ENCODE data around the gene KIF26B. TPM values are rescaled to one million over a fixed set of nuclear protein-coding genes. Genes with fewer than 3 reads are reported as not detected.
"Not testable (repeated sequence)": the region's sequence is repeated elsewhere in the genome, so short reads cannot be mapped to it uniquely, and the experiment has no call there.

Gene KIF26B
- polyA plus RNA-seq, 2 donors, result 0.04 to 0.12 TPM

DNA sequence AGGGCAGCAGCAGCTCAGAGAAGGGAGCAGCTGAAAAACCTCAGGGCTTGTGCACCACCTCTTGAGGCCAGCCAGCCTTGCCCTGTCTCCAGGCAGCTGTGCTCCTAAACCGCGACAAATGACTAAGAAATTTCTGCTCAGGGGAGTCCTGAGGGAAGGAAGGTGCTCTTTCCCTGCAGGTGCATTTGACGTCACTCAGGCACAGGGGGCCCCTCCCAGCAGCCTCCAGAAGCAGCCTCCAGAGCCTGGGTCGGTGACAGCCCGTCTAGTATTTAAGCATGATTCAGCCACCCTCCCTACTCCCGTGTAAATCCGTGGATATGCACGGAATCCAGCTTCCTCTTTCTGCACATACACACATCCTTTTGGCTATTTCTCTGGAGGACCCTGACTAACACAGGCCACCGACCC is 560.5 kb downstream of the KIF26B start:
- Histone ChIP-seq H3K36me3 (ENCODE audit: control insufficient read depth in 2 of 2, insufficient read depth in 2 of 2, low read length in 1 of 2) (no peaks in the 10 kb centered on the region), H3K9me3 (ENCODE audit: control insufficient read depth in 2 of 2, insufficient read depth in 1 of 2, low read depth in 1 of 2, low read length in 1 of 2) (no peaks in the 10 kb centered on the region), H3K27ac (ENCODE audit: low read depth in 2 of 2, low read length in 1 of 2) (no peak overlapping the region), H3K4me1 (ENCODE audit: control insufficient read depth in 2 of 2, insufficient read depth in 2 of 2, low read length in 1 of 2) (peaks cover 0 to 7% of the 10 kb centered on the region in 2 donors), H3K27me3 (ENCODE audit: control insufficient read depth in 1 of 2, insufficient read depth in 2 of 2, low read length in 2 of 2) (no peaks in the 10 kb centered on the region), H3K4me3 (ENCODE audit: low read depth in 1 of 2, low read length in 2 of 2) (no peak overlapping the region)
- WGBS, 2 donors, result 58 to 60% methylated on average over 9 of the region's 9 CpGs

DNA sequence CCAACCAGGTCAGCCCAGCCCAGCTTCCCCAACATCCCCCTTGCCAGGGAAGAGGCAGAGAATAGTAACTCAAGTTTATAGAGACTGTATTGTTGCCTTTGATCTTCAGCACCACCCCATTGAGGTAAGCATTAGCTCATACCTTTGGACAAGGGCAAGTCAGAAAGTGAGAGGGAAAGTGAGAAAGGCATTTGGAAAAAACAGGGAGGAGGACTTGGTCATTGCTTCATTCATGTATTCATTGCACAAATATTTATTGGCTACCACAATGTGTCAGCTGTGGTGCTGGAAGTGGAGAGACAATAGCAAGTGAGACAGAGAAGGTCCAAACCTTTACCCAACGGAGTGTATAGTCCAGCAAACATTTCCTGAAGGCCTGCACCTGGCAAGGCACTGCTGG is 561.2 kb downstream of the KIF26B start:
- WGBS, 2 donors, result 50 to 57% methylated on average over 1 of the region's 1 CpG
- Histone ChIP-seq H3K4me3 (ENCODE audit: low read depth in 1 of 2, low read length in 2 of 2) (no peak overlapping the region), H3K4me1 (ENCODE audit: control insufficient read depth in 2 of 2, insufficient read depth in 2 of 2, low read length in 1 of 2) (peaks cover 0 to 7% of the 10 kb centered on the region in 2 donors), H3K36me3 (ENCODE audit: control insufficient read depth in 2 of 2, insufficient read depth in 2 of 2, low read length in 1 of 2) (no peaks in the 10 kb centered on the region), H3K27ac (ENCODE audit: low read depth in 2 of 2, low read length in 1 of 2) (no peak overlapping the region), H3K27me3 (ENCODE audit: control insufficient read depth in 1 of 2, insufficient read depth in 2 of 2, low read length in 2 of 2) (no peaks in the 10 kb centered on the region), H3K9me3 (ENCODE audit: control insufficient read depth in 2 of 2, insufficient read depth in 1 of 2, low read depth in 1 of 2, low read length in 1 of 2) (no peaks in the 10 kb centered on the region)

DNA sequence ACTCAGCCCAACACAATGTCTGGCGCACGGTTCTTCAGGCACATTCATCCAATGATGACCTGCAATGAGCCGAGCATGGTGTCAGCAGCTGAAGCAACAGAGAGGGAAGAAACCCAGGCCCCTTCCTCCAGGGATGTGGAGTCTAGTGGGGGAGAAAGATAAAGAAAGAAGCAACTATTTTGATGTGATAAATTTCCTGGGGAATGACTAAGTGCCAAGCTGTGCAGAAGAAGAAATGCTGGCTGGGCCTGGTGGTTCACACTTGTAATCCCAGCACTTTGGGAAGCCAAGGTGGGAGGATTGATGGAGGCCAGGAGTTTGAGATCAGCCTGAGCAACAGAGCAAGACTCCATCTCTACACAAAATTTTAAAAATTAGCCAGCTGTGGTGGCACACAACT is 561.8 kb downstream of the KIF26B start:
- Histone ChIP-seq H3K27me3 (ENCODE audit: control insufficient read depth in 1 of 2, insufficient read depth in 2 of 2, low read length in 2 of 2) (no peaks in the 10 kb centered on the region), H3K9me3 (ENCODE audit: control insufficient read depth in 2 of 2, insufficient read depth in 1 of 2, low read depth in 1 of 2, low read length in 1 of 2) (no peaks in the 10 kb centered on the region), H3K27ac (ENCODE audit: low read depth in 2 of 2, low read length in 1 of 2) (no peak overlapping the region), H3K4me3 (ENCODE audit: low read depth in 1 of 2, low read length in 2 of 2) (no peak overlapping the region), H3K36me3 (ENCODE audit: control insufficient read depth in 2 of 2, insufficient read depth in 2 of 2, low read length in 1 of 2) (no peaks in the 10 kb centered on the region), H3K4me1 (ENCODE audit: control insufficient read depth in 2 of 2, insufficient read depth in 2 of 2, low read length in 1 of 2) (peaks cover 0 to under 1% of the 10 kb centered on the region in 2 donors)
- 91 to 100% methylated on average over 3 of the region's 3 CpGs for WGBS, 2 donors

DNA sequence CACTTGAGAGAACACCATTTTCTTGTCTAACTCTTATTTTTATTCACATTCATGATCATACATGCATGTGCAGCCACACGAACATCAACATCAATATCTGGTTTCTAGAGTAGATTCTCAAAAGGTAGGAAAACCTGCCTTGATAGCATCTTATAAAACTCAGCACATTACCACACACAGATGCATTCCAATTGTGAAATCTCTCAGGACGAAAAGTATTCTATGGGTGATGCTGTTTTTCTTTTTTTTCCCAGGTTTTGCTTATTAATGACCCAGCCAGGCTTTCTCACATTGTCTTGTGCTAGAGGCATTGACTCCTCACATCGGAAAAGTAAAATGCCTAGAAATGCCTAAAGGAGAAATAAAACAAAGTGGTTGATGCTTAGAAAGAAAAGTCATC is 562.8 kb downstream of the KIF26B start:
- H3K9me3 ChIP-seq (ENCODE audit: control insufficient read depth in 2 of 2, insufficient read depth in 1 of 2, low read depth in 1 of 2, low read length in 1 of 2), result no peaks in the 10 kb centered on the region
- no peaks in the 10 kb centered on the region for H3K4me1 ChIP-seq (ENCODE audit: control insufficient read depth in 2 of 2, insufficient read depth in 2 of 2, low read length in 1 of 2)
- H3K27ac ChIP-seq (ENCODE audit: low read depth in 2 of 2, low read length in 1 of 2), result no peak overlapping the region
- H3K36me3 ChIP-seq (ENCODE audit: control insufficient read depth in 2 of 2, insufficient read depth in 2 of 2, low read length in 1 of 2), result no peaks in the 10 kb centered on the region
- no peaks in the 10 kb centered on the region for H3K27me3 ChIP-seq (ENCODE audit: control insufficient read depth in 1 of 2, insufficient read depth in 2 of 2, low read length in 2 of 2)
- WGBS, 2 donors, result 88% methylated on average over 3 of the region's 3 CpGs
- no peak overlapping the region for H3K4me3 ChIP-seq (ENCODE audit: low read depth in 1 of 2, low read length in 2 of 2)

DNA sequence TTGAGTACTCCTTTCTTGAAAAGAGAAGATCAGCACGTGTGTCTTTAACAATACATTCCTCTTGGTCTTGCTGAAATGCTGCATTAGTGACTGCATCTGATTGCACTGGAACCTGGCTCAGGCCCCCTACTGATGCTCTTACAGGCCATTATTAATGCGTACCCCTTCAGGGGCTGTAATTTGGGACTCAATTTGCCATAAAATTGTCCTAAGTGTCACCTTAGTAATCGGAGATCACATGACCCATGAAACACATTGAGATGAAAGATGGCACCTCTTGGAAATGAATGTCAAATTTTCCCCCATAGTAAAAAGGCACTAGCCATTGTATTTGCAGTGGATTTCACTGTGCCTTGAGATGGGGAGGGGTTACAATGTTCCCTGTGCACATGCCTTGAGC is 563.3 kb downstream of the KIF26B start:
- WGBS, 2 donors, result 82 to 87% methylated on average over 3 of the region's 3 CpGs
- no peaks in the 10 kb centered on the region for H3K9me3 ChIP-seq (ENCODE audit: control insufficient read depth in 2 of 2, insufficient read depth in 1 of 2, low read depth in 1 of 2, low read length in 1 of 2)
- H3K27me3 ChIP-seq (ENCODE audit: control insufficient read depth in 1 of 2, insufficient read depth in 2 of 2, low read length in 2 of 2), result no peaks in the 10 kb centered on the region
- H3K36me3 ChIP-seq (ENCODE audit: control insufficient read depth in 2 of 2, insufficient read depth in 2 of 2, low read length in 1 of 2), result no peaks in the 10 kb centered on the region
- no peaks in the 10 kb centered on the region for H3K4me1 ChIP-seq (ENCODE audit: control insufficient read depth in 2 of 2, insufficient read depth in 2 of 2, low read length in 1 of 2)
- H3K27ac ChIP-seq (ENCODE audit: low read depth in 2 of 2, low read length in 1 of 2), result no peak overlapping the region
- H3K4me3 ChIP-seq (ENCODE audit: low read depth in 1 of 2, low read length in 2 of 2), result no peak overlapping the region

DNA sequence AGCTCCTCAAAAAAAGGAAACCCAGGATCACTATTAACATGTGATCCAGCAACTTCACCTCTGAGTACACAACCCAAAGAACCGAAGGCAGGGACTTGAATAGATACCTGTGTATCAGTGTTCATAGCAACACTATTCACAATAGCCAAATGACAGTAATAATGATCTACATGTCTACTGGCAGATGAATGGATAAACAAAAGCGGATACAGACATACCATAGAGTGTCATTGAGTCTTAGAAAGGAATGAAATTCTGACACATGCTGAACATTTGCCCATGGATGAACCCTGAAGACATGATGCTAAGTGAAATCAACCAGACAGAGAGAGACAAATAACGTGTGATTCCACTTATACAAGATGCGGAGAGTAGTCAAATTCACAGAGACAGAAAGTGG is 564.2 kb downstream of the KIF26B start:
- no peaks in the 10 kb centered on the region for H3K4me1 ChIP-seq (ENCODE audit: control insufficient read depth in 2 of 2, insufficient read depth in 2 of 2, low read length in 1 of 2)
- H3K9me3 ChIP-seq (ENCODE audit: control insufficient read depth in 2 of 2, insufficient read depth in 1 of 2, low read depth in 1 of 2, low read length in 1 of 2), result no peaks in the 10 kb centered on the region
- H3K27ac ChIP-seq (ENCODE audit: low read depth in 2 of 2, low read length in 1 of 2), result no peak overlapping the region
- H3K27me3 ChIP-seq (ENCODE audit: control insufficient read depth in 1 of 2, insufficient read depth in 2 of 2, low read length in 2 of 2), result no peaks in the 10 kb centered on the region
- H3K36me3 ChIP-seq (ENCODE audit: control insufficient read depth in 2 of 2, insufficient read depth in 2 of 2, low read length in 1 of 2), result no peaks in the 10 kb centered on the region
- no peak overlapping the region for H3K4me3 ChIP-seq (ENCODE audit: low read depth in 1 of 2, low read length in 2 of 2)
- WGBS, 2 donors, result 93% methylated on average over 4 of the region's 4 CpGs

DNA sequence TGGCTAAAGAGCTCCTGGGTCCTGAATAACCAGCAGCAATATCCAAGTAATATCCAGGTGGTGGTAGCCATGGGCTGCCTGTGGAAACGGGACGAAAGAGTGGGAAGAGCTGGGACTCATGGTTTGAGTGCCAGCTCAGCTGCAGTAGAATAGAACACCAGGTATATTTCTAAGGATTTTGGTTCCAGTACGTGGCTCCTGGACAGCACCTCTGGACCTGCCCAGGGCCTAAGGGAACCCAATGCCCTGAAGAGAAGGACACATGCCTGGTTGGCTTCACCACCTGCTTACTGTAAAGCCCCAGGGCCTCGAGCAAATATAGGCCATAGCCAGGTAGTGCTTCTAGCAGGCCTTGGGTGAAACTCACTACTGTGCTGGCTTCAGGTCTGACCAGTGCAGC is 566.7 kb downstream of the KIF26B start:
- 73 to 81% methylated on average over 4 of the region's 4 CpGs for WGBS, 2 donors
- no peaks in the 10 kb centered on the region for H3K27me3 ChIP-seq (ENCODE audit: control insufficient read depth in 1 of 2, insufficient read depth in 2 of 2, low read length in 2 of 2)
- H3K4me3 ChIP-seq (ENCODE audit: low read depth in 1 of 2, low read length in 2 of 2), result no peak overlapping the region
- no peaks in the 10 kb centered on the region for H3K4me1 ChIP-seq (ENCODE audit: control insufficient read depth in 2 of 2, insufficient read depth in 2 of 2, low read length in 1 of 2)
- no peak overlapping the region for H3K27ac ChIP-seq (ENCODE audit: low read depth in 2 of 2, low read length in 1 of 2)
- H3K9me3 ChIP-seq (ENCODE audit: control insufficient read depth in 2 of 2, insufficient read depth in 1 of 2, low read depth in 1 of 2, low read length in 1 of 2), result no peaks in the 10 kb centered on the region
- H3K36me3 ChIP-seq (ENCODE audit: control insufficient read depth in 2 of 2, insufficient read depth in 2 of 2, low read length in 1 of 2), result no peaks in the 10 kb centered on the region

DNA sequence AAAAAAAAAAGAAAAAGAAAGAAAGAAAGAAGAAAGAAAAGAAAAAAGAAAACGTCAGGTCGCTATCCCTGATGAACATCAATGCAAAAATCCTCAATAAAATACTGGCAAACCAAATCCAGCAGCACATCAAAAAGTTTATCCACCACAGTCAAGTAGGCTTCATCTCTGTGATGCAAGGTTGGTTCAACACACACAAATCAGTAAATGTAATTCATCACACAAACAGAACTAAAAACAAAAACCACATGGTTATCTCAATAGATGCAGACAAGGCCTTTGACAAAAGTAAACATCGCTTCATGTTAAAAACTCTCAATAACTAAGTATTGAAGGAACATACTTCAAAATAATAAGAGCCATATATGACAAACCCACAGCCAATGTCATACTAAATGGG is 573.2 kb downstream of the KIF26B start:
- not testable (repeated sequence) for H3K27me3 ChIP-seq (ENCODE audit: control insufficient read depth in 1 of 2, insufficient read depth in 2 of 2, low read length in 2 of 2); H3K36me3 ChIP-seq (ENCODE audit: control insufficient read depth in 2 of 2, insufficient read depth in 2 of 2, low read length in 1 of 2); H3K27ac ChIP-seq (ENCODE audit: low read depth in 2 of 2, low read length in 1 of 2); H3K9me3 ChIP-seq (ENCODE audit: control insufficient read depth in 2 of 2, insufficient read depth in 1 of 2, low read depth in 1 of 2, low read length in 1 of 2); H3K4me3 ChIP-seq (ENCODE audit: low read depth in 1 of 2, low read length in 2 of 2); H3K4me1 ChIP-seq (ENCODE audit: control insufficient read depth in 2 of 2, insufficient read depth in 2 of 2, low read length in 1 of 2)
- WGBS, 2 donors, result 94 to 97% methylated on average over 3 of the region's 3 CpGs

DNA sequence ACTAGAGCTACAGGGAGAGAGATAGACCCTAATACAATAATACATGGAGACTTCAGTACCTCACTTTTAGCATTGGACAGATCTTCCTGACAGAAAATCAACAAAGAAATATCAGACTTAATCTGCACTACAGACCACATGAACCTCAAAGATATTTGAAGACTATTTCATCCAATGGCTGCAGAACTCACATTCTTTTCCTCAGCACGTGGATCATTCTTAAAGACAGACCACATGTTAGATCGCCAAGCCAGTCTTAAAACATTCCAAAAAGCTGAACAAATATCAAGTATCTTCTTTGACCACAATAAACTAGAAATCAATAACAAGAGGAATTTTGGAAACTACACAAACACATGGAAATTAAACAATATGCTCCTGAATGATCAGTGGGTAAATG is 576.0 kb downstream of the KIF26B start:
- no peaks in the 10 kb centered on the region for H3K4me1 ChIP-seq (ENCODE audit: control insufficient read depth in 2 of 2, insufficient read depth in 2 of 2, low read length in 1 of 2)
- no peaks in the 10 kb centered on the region for H3K36me3 ChIP-seq (ENCODE audit: control insufficient read depth in 2 of 2, insufficient read depth in 2 of 2, low read length in 1 of 2)
- no peaks in the 10 kb centered on the region for H3K9me3 ChIP-seq (ENCODE audit: control insufficient read depth in 2 of 2, insufficient read depth in 1 of 2, low read depth in 1 of 2, low read length in 1 of 2)
- H3K4me3 ChIP-seq (ENCODE audit: low read depth in 1 of 2, low read length in 2 of 2), result no peak overlapping the region
- H3K27ac ChIP-seq (ENCODE audit: low read depth in 2 of 2, low read length in 1 of 2), result no peak overlapping the region
- WGBS, 2 donors, result 79 to 86% methylated on average over 2 of the region's 2 CpGs
- no peaks in the 10 kb centered on the region for H3K27me3 ChIP-seq (ENCODE audit: control insufficient read depth in 1 of 2, insufficient read depth in 2 of 2, low read length in 2 of 2)

DNA sequence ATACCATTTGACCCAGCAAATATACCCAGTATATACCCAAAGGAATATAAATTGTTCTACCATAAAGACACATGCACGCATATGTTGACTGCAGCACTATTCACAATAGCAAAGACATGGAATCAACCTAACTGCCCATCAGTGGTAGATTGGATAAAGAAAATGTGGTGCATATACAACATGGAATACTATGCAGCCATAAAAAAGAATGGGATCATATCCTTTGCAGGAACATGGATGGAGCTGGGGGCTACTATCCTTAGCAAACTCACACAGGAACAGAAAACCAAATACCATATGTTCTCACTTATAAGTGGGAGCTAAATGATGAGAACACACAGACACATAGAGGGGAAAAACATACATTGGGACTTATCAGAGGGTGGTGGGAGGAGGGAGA is 585.6 kb downstream of the KIF26B start:
- H3K27me3 ChIP-seq (ENCODE audit: control insufficient read depth in 1 of 2, insufficient read depth in 2 of 2, low read length in 2 of 2); H3K4me3 ChIP-seq (ENCODE audit: low read depth in 1 of 2, low read length in 2 of 2); H3K27ac ChIP-seq (ENCODE audit: low read depth in 2 of 2, low read length in 1 of 2); H3K4me1 ChIP-seq (ENCODE audit: control insufficient read depth in 2 of 2, insufficient read depth in 2 of 2, low read length in 1 of 2); H3K36me3 ChIP-seq (ENCODE audit: control insufficient read depth in 2 of 2, insufficient read depth in 2 of 2, low read length in 1 of 2); H3K9me3 ChIP-seq (ENCODE audit: control insufficient read depth in 2 of 2, insufficient read depth in 1 of 2, low read depth in 1 of 2, low read length in 1 of 2): not testable (repeated sequence)
- 94 to 98% methylated on average over 1 of the region's 1 CpG for WGBS, 2 donors
